HepG2 (cell line): ENCODE measurements around the gene CRYGS. TPM values are rescaled to one million over a fixed set of nuclear protein-coding genes. Genes with fewer than 3 reads are reported as not detected.

Experiments used
- ATAC-seq: fragments of 200-7000 bp; cut with Tn5 transposase; 3 replicates; pipeline ENCODE4 v1.9.1; 2020; ENCODE audit warnings: mild to moderate bottlenecking, moderate library complexity
- BruUV-seq: library from RNA; stranded (reverse); fragments of 400-500 nt; replicated peaks from 2 replicates; lab custom pipeline; 2021; lab: Mats Ljungman, UMichigan
- CTCF ChIA-PET: fragments of 300-600 bp; formaldehyde crosslinking; extraction: SDS; loops from one replicate; lab custom pipeline; 2021; ENCODE audit warnings: low total read pairs, inconsistent platforms, low intra/inter-chr PET ratio; lab: Yijun Ruan, JAX
- POLR2A ChIA-PET: fragments of 350-600 bp; sonication (Branson Sonifier 250); formaldehyde crosslinking; loops from one replicate; lab custom pipeline; 2020; ENCODE audit warnings: antibody characterized with exemption, inconsistent platforms; lab: Yijun Ruan, JAX
- DNase-seq: peaks from one replicate; pipeline ENCODE4 v3.0.0-alpha.2; 2015; ENCODE audit warnings: low spot score
- FAIRE-seq: peaks from 3 replicates; lab custom pipeline; 2011; peaks lifted over from hg19 to GRCh38; lab: Jason Lieb, UNC
- H2AFZ ChIP-seq: one replicate; pipeline ENCODE4 v1.6.1; 2011; ENCODE audit warnings: low read length, inconsistent platforms
- H3K27ac ChIP-seq: fragments of 300-600 bp; 3 replicates; pipeline ENCODE4 v1.8.0; 2011; ENCODE audit warnings: mixed run types, mild to moderate bottlenecking, mixed read lengths, low read length, inconsistent platforms; ENCODE audit not compliant: insufficient read depth; ENCODE audit errors: extremely low read length
- H3K27me3 ChIP-seq, 2 experiments: fragments of 200-600 bp in 1 of 2; 2 replicates in 1 of 2; 3 replicates in 1 of 2; pipeline versions ENCODE4 v1.6.0 to v1.8.0; 2011; ENCODE audit warnings: low read length in 2 of 2, mild to moderate bottlenecking in 2 of 2, moderate library complexity in 2 of 2, inconsistent platforms in 1 of 2; ENCODE audit not compliant: insufficient read depth in 2 of 2, control insufficient read depth in 1 of 2
- H3K36me3 ChIP-seq, 2 experiments: fragments of 200-600 bp in 1 of 2; replicated peaks in 1 of 2; 2 replicates in 1 of 2; 3 replicates in 1 of 2; pipeline versions ENCODE4 v1.5.1 to v1.8.0; 2011; ENCODE audit warnings: low read length in 2 of 2, inconsistent platforms in 1 of 2; ENCODE audit not compliant: insufficient read depth in 2 of 2, control insufficient read depth in 1 of 2
- H3K4me1 ChIP-seq: 2 replicates; pipeline ENCODE4 v1.5.1; 2012; ENCODE audit warnings: low read length, inconsistent platforms; ENCODE audit not compliant: insufficient read depth
- H3K4me2 ChIP-seq: 2 replicates; pipeline ENCODE4 v1.6.0; 2011; ENCODE audit warnings: low read depth, low read length, inconsistent platforms
- H3K4me3 ChIP-seq, 3 experiments: fragments of 200-600 bp in 1 of 3; sonication (generic), shearing (Covaris generic) in 1 of 3; replicated peaks in 1 of 3; 2 replicates each; pipeline ENCODE4 v1.5.1; 2011 to 2016; ENCODE audit warnings: low read length in 3 of 3, inconsistent platforms in 2 of 3, low read depth in 2 of 3, mild to moderate bottlenecking in 2 of 3, control low read depth in 1 of 3, mixed read lengths in 1 of 3; ENCODE audit not compliant: insufficient read depth in 1 of 3
- H3K79me2 ChIP-seq: one replicate; pipeline ENCODE4 v1.6.1; 2011; ENCODE audit warnings: low read length, inconsistent platforms; ENCODE audit not compliant: insufficient read depth
- H3K9ac ChIP-seq: 2 replicates; pipeline ENCODE4 v1.6.0; 2011; ENCODE audit warnings: mild to moderate bottlenecking, low read depth, low read length, inconsistent platforms; ENCODE audit not compliant: insufficient read depth
- H3K9me3 ChIP-seq: 2 replicates; pipeline ENCODE4 v1.5.1; 2012; ENCODE audit warnings: mild to moderate bottlenecking, low read length
- H4K20me1 ChIP-seq: 2 replicates; pipeline ENCODE4 v1.6.0; 2011; ENCODE audit warnings: inconsistent platforms, mild to moderate bottlenecking, low read length, moderate library complexity; ENCODE audit not compliant: insufficient read depth
- CERS6 ChIP-seq: sonication (generic); formaldehyde crosslinking; IDR thresholded peaks from 2 replicates; pipeline ENCODE4 v1.5.0; 2020; ENCODE audit warnings: missing genetic modification reagents
- CREBL2 ChIP-seq: sonication (generic); formaldehyde crosslinking; IDR thresholded peaks from 2 replicates; pipeline ENCODE4 v1.8.1; 2023; ENCODE audit warnings: missing genetic modification reagents, mild to moderate bottlenecking, borderline replicate concordance
- ELF1 ChIP-seq: sonication (generic); formaldehyde crosslinking; IDR thresholded peaks from 2 replicates; pipeline ENCODE4 v1.4.0; 2020; ENCODE audit warnings: missing genetic modification reagents
- HNRNPLL ChIP-seq: fragments of 200-400 bp; formaldehyde crosslinking; IDR thresholded peaks from 2 replicates; pipeline ENCODE4 v1.6.1; 2017; ENCODE audit warnings: mild to moderate bottlenecking, low read depth, low read length; ENCODE audit not compliant: poor library complexity, severe bottlenecking
- ZBTB37 ChIP-seq: sonication (generic); formaldehyde crosslinking; IDR thresholded peaks from 2 replicates; pipeline ENCODE4 v1.4.0; 2020; ENCODE audit warnings: mild to moderate bottlenecking, missing genetic modification reagents
- ZNF510 ChIP-seq: sonication (generic); formaldehyde crosslinking; IDR thresholded peaks from 2 replicates; pipeline ENCODE4 v1.4.0; 2020; ENCODE audit warnings: low read depth, mild to moderate bottlenecking, missing genetic modification reagents
- ZNF605 ChIP-seq: sonication (generic); formaldehyde crosslinking; IDR thresholded peaks from 2 replicates; pipeline ENCODE4 v1.8.0; 2022; ENCODE audit warnings: mild to moderate bottlenecking, missing genetic modification reagents
- WGBS: methylation state at CpG from one replicate; pipeline ENCODE4 v1.1.6; 2017; ENCODE audit warnings: low lambda C conversion rate; 5-methylcytosine and 5-hydroxymethylcytosine counted together
- in situ Hi-C: cut with HindIII; loops from 2 replicates; pipeline ENCODE4 v1.10.0; 2017; ENCODE audit warnings: low pct_unique_long_range_greater_than_20kb; ENCODE audit not compliant: extremely low pct_ligation_motif_present
- intact Hi-C: fragments of 100-400 bp; cut with micrococcal nuclease; formaldehyde crosslinking; loops from one replicate; pipeline ENCODE4 v1.10.0; 2022; ENCODE audit not compliant: unreplicated experiment
- polyA plus RNA-seq, 8 experiments: library from polyadenylated mRNA; depleted of rRNA in 3 of 8; stranded (reverse) in 7 of 8; unstranded in 1 of 8; fragments of >200 nt; fragmentation: Illumina TruSeq in 4 of 8; extraction: Trizol in 4 of 8; gene quantifications; 2 replicates each; pipeline versions ENCODE4 v1.2.1 to v1.2.3, GENCODE V29; 2011 to 2016; ENCODE audit warnings: low read depth in 4 of 8, missing spikeins in 1 of 8, mixed read lengths in 1 of 8; ENCODE audit not compliant: insufficient read depth in 1 of 8
- total RNA-seq, 5 experiments: library from RNA; depleted of rRNA; stranded (reverse); fragments of >200 nt; fragmentation: Illumina TruSeq; extraction: Trizol; gene quantifications; 2 replicates each; pipeline ENCODE4 v1.2.3, GENCODE V29; 2016; ENCODE audit warnings: low read depth in 1 of 5
- TF ChIP-seq, protein P1 (sequence below): sonication (generic); formaldehyde crosslinking; IDR thresholded peaks from 2 replicates; pipeline ENCODE4 v1.5.0; 2020; ENCODE audit warnings: mild to moderate bottlenecking, missing genetic modification reagents, moderate library complexity
- TF ChIP-seq, protein P2 (sequence below): sonication (generic); formaldehyde crosslinking; IDR thresholded peaks from 2 replicates; pipeline ENCODE4 v1.4.0; 2020; ENCODE audit warnings: missing genetic modification reagents, borderline replicate concordance

Gene CRYGS
- total and polyA plus RNA-seq, 2 of the 13 experiments (the other 11 are each of a cell fraction or from before 2014, with no cell fraction given), result 2.1 to 6.7 TPM

DNA sequence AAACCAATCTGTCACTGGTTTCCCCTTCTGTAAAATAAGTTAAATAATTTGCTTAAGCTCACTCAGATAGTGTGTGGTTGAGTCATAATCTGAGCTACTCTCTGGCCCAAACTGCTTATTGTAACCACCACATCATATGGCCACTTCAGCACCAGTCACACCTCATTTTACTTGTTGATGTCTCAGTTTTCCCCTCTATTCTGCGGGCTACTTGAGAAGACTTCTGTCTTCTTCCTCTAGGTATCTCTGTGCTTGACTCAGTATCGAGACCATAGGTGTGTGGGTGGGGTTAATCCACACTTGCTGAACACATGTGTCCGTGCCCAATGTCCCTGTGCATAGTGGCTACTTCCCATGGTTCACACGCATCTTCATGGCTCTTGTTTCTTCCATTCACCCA lies 32.9 kb downstream of the CRYGS start:
- H3K27ac ChIP-seq, result no peak overlapping the region
- 55% methylated on average over 4 of the region's 4 CpGs for WGBS
- intact Hi-C loops, result no loop called here

More for the DNA sequence above, 32.9 kb downstream of the CRYGS start:
- Histone ChIP-seq H3K4me2 (no peak overlapping the region), H3K4me3 (no peak overlapping the region), H3K27me3 (peaks cover 1 to 4% of the 10 kb centered on the region in 2 experiments; a peak in 2 of 5 replicates), H3K79me2 (no peaks in the 10 kb centered on the region), H3K9me3 (no peaks in the 10 kb centered on the region), H3K4me1 (peaks cover 15% of the 10 kb centered on the region)
- no TSS peak for BruUV-seq
- FAIRE-seq, result no peak
- POLR2A ChIA-PET, result no interaction called here
- in situ Hi-C loops, result no loop called here
- ATAC-seq, result no peak
- TF ChIP-seq CERS6 (CRISPR knock-in tag) (no peak), HNRNPLL (no peak), ZBTB37 (CRISPR knock-in tag) (no peak), ELF1 (CRISPR knock-in tag) (no peak), CREBL2 (CRISPR knock-in tag) (no peak), ZNF510 (CRISPR knock-in tag) (no peak), ZNF605 (no peak)
- TF ChIP-seq, protein P1, sequence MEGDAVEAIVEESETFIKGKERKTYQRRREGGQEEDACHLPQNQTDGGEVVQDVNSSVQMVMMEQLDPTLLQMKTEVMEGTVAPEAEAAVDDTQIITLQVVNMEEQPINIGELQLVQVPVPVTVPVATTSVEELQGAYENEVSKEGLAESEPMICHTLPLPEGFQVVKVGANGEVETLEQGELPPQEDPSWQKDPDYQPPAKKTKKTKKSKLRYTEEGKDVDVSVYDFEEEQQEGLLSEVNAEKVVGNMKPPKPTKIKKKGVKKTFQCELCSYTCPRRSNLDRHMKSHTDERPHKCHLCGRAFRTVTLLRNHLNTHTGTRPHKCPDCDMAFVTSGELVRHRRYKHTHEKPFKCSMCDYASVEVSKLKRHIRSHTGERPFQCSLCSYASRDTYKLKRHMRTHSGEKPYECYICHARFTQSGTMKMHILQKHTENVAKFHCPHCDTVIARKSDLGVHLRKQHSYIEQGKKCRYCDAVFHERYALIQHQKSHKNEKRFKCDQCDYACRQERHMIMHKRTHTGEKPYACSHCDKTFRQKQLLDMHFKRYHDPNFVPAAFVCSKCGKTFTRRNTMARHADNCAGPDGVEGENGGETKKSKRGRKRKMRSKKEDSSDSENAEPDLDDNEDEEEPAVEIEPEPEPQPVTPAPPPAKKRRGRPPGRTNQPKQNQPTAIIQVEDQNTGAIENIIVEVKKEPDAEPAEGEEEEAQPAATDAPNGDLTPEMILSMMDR (CRISPR knock-in tag), result no peak
- TF ChIP-seq, protein P2, sequence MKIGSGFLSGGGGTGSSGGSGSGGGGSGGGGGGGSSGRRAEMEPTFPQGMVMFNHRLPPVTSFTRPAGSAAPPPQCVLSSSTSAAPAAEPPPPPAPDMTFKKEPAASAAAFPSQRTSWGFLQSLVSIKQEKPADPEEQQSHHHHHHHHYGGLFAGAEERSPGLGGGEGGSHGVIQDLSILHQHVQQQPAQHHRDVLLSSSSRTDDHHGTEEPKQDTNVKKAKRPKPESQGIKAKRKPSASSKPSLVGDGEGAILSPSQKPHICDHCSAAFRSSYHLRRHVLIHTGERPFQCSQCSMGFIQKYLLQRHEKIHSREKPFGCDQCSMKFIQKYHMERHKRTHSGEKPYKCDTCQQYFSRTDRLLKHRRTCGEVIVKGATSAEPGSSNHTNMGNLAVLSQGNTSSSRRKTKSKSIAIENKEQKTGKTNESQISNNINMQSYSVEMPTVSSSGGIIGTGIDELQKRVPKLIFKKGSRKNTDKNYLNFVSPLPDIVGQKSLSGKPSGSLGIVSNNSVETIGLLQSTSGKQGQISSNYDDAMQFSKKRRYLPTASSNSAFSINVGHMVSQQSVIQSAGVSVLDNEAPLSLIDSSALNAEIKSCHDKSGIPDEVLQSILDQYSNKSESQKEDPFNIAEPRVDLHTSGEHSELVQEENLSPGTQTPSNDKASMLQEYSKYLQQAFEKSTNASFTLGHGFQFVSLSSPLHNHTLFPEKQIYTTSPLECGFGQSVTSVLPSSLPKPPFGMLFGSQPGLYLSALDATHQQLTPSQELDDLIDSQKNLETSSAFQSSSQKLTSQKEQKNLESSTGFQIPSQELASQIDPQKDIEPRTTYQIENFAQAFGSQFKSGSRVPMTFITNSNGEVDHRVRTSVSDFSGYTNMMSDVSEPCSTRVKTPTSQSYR (CRISPR knock-in tag), result no peak
- TF ChIP-seq, all 625 proteins: peak for 0
- Histone ChIP-seq H4K20me1 (no peaks in the 10 kb centered on the region), H2AFZ (no peak overlapping the region), H3K9ac (no peak overlapping the region), H3K36me3 (no peaks in the 10 kb centered on the region)
- no peak for DNase-seq
- CTCF ChIA-PET, result no interaction called here
